ENCODE data around the gene NF1.

NF1 gene

GRCh38 chr17:31425282-31426040 is 330.7 kb downstream of the NF1 start:
- H3K4me1 ChIP-seq (ENCODE audit: control insufficient read depth, low read depth, low read length), result peaks cover 4% of the 10 kb centered on the region
- DNase-seq, result peak; percentile 93
- H2BK120ac ChIP-seq (ENCODE audit: low read depth, low read length), result no peak overlapping the region
- H3K79me2 ChIP-seq (ENCODE audit: control insufficient read depth, insufficient read depth, low read length), result no peaks in the 10 kb centered on the region
- no peaks in the 10 kb centered on the region for H3K79me1 ChIP-seq (ENCODE audit: low read length)
- H4K8ac ChIP-seq (ENCODE audit: low read depth, low read length), result no peak overlapping the region
- no peak overlapping the region for H3K27ac ChIP-seq (ENCODE audit: low read depth, low read length)
- no peak overlapping the region for H3K4me2 ChIP-seq (ENCODE audit: low read length)
- no peak overlapping the region for H3K23ac ChIP-seq (ENCODE audit: low read length)
- no peak overlapping the region for H3K9ac ChIP-seq (ENCODE audit: low read length)
- H3K18ac ChIP-seq (ENCODE audit: low read length), result no peak overlapping the region
- no peak overlapping the region for H3K4ac ChIP-seq (ENCODE audit: low read depth, low read length)
- no peak overlapping the region for H2BK5ac ChIP-seq (ENCODE audit: low read length)
- no peaks in the 10 kb centered on the region for H3K36me3 ChIP-seq (ENCODE audit: control insufficient read depth, insufficient read depth, low read length)
- H3K4me3 ChIP-seq (ENCODE audit: low read length), result no peak overlapping the region
- H2AK5ac ChIP-seq (ENCODE audit: low read length), result no peak overlapping the region
- H2BK15ac ChIP-seq (replicated peaks; ENCODE audit: low read depth), result no peak overlapping the region
- no peak overlapping the region for H4K5ac ChIP-seq (ENCODE audit: low read length)
- WGBS (ENCODE audit: extremely low coverage, insufficient coverage, low lambda C conversion rate), result no CpG with 5 or more reads among the region's 17 CpGs
- H3K27me3 ChIP-seq (ENCODE audit: insufficient read depth, low read length, poor library complexity), result no peaks in the 10 kb centered on the region
- H3K56ac ChIP-seq (ENCODE audit: low read length), result peak overlapping the region; percentile 19

Small RNA genes within 50 kb of the gene (small RNA-seq; reads per million reads assigned to genes)
- 1.1 reads per million for gene MIR4733 (ENCODE audit: insufficient read depth)
